K562 (cell line): ENCODE results near the gene ZFHX2. TPM values are rescaled to one million over a fixed set of nuclear protein-coding genes. Genes with fewer than 3 reads are reported as not detected.

Source experiments
- ATAC-seq: fragments of 200-7000 bp; cut with Tn5 transposase; 3 replicates; pipeline ENCODE4 v1.9.1; 2020; ENCODE audit warnings: moderate library complexity
- BruUV-seq: library from RNA; stranded (reverse); fragments of 400-500 nt; replicated peaks from 2 replicates; lab custom pipeline; 2021; lab: Mats Ljungman, UMichigan
- CTCF ChIA-PET: fragments of 300-600 bp; formaldehyde crosslinking; extraction: SDS; loops from one replicate; lab custom pipeline; 2021; ENCODE audit warnings: low intra/inter-chr PET ratio; lab: Yijun Ruan, JAX
- POLR2A ChIA-PET: fragments of 300-600, 350-650 bp; sonication (Branson Sonifier 250); formaldehyde crosslinking; extraction: SDS; loops from one replicate; lab custom pipeline; 2021; ENCODE audit warnings: antibody characterized with exemption, inconsistent platforms; lab: Yijun Ruan, JAX
- DNase-seq, 4 experiments: peaks; one replicate each; pipeline versions ENCODE4 v3.0.0 to v3.0.0-alpha.2; 2011 to 2018; ENCODE audit warnings: low spot score in 3 of 4, mixed read lengths in 3 of 4; ENCODE audit errors: extremely low read depth in 1 of 4
- FAIRE-seq: peaks from 2 replicates; lab custom pipeline; 2011; peaks lifted over from hg19 to GRCh38; lab: Jason Lieb, UNC
- H2AFZ ChIP-seq: 2 replicates; pipeline ENCODE4 v1.6.0; 2011; ENCODE audit warnings: low read depth, low read length, control low read depth, inconsistent platforms
- H3K27ac ChIP-seq: fragments of 200-600 bp; 3 replicates; pipeline ENCODE4 v1.8.0; 2011; ENCODE audit warnings: low read depth, mild to moderate bottlenecking, control low read depth, inconsistent platforms, low read length, moderate library complexity, mixed read lengths; ENCODE audit errors: extremely low read depth
- H3K27me3 ChIP-seq, 2 experiments: fragments of 300-600 bp in 1 of 2; 2 replicates in 1 of 2; 3 replicates in 1 of 2; pipeline versions ENCODE4 v1.6.0 to v1.8.0; 2011; ENCODE audit warnings: inconsistent platforms in 2 of 2, low read length in 2 of 2, mild to moderate bottlenecking in 1 of 2, mixed read lengths in 1 of 2, moderate library complexity in 1 of 2; ENCODE audit not compliant: control insufficient read depth in 2 of 2, insufficient read depth in 2 of 2
- H3K36me3 ChIP-seq: fragments of 300-600 bp; 3 replicates; pipeline ENCODE4 v1.8.0; 2011; ENCODE audit warnings: mild to moderate bottlenecking, low read length, inconsistent platforms; ENCODE audit not compliant: control insufficient read depth, insufficient read depth
- H3K4me1 ChIP-seq, 2 experiments: fragments of 200-600 bp in 1 of 2; replicated peaks in 1 of 2; 2 replicates in 1 of 2; 3 replicates in 1 of 2; pipeline versions ENCODE4 v1.5.1 to v1.8.0; 2011; ENCODE audit warnings: inconsistent platforms in 2 of 2, low read length in 2 of 2, mild to moderate bottlenecking in 1 of 2, mixed read lengths in 1 of 2, moderate library complexity in 1 of 2; ENCODE audit not compliant: control insufficient read depth in 2 of 2, insufficient read depth in 2 of 2
- H3K4me2 ChIP-seq: 2 replicates; pipeline ENCODE4 v1.6.1; 2011; ENCODE audit warnings: low read length, control low read depth, inconsistent platforms, mixed read lengths; ENCODE audit not compliant: insufficient read depth
- H3K4me3 ChIP-seq: fragments of 200-600 bp; sonication (generic), shearing (Covaris generic); 2 replicates; pipeline ENCODE4 v1.5.1; 2016; ENCODE audit warnings: control low read depth, inconsistent platforms
- H3K79me2 ChIP-seq: fragments of 200-600 bp; 3 replicates; pipeline ENCODE4 v1.8.0; 2011; ENCODE audit warnings: low read length, inconsistent platforms; ENCODE audit not compliant: control insufficient read depth, insufficient read depth
- H3K9ac ChIP-seq, 2 experiments: 2 replicates each; pipeline versions ENCODE4 v1.6.0 to v1.6.1; 2011; ENCODE audit warnings: low read depth in 2 of 2, low read length in 2 of 2, control low read depth in 1 of 2, inconsistent platforms in 1 of 2, mild to moderate bottlenecking in 1 of 2, mixed read lengths in 1 of 2; ENCODE audit not compliant: insufficient read depth in 1 of 2
- H3K9me1 ChIP-seq: one replicate; pipeline ENCODE4 v1.6.0; 2011; ENCODE audit warnings: inconsistent platforms, mild to moderate bottlenecking, low read length, moderate library complexity; ENCODE audit not compliant: control insufficient read depth, insufficient read depth
- H3K9me3 ChIP-seq: replicated peaks from 2 replicates; pipeline ENCODE4 v1.5.1; 2011; ENCODE audit warnings: low read depth, low read length, inconsistent platforms; ENCODE audit not compliant: control insufficient read depth, insufficient read depth
- H4K20me1 ChIP-seq: replicated peaks from 2 replicates; pipeline ENCODE4 v1.6.1; 2011; ENCODE audit warnings: low read length, inconsistent platforms, mixed read lengths; ENCODE audit not compliant: control insufficient read depth, insufficient read depth
- KDM1A ChIP-seq, 2 experiments: fragments of 450-650 bp; IDR thresholded peaks; 2 replicates each; pipeline ENCODE4 v1.6.1; 2016; ENCODE audit warnings: mild to moderate bottlenecking in 2 of 2
- NR2C1 ChIP-seq, 2 experiments: fragments of 450-650 bp; IDR thresholded peaks; 2 replicates each; pipeline ENCODE4 v1.6.1; 2017; ENCODE audit warnings: mild to moderate bottlenecking in 2 of 2, antibody characterized with exemption in 1 of 2, inconsistent platforms in 1 of 2, missing compliant biosample characterization in 1 of 2, missing genetic modification characterization in 1 of 2
- RFX1 ChIP-seq: fragments of 450-650 bp; IDR thresholded peaks from 2 replicates; pipeline ENCODE4 v1.6.1; 2016; ENCODE audit warnings: mild to moderate bottlenecking, moderate library complexity
- ZNF212 ChIP-seq: fragments of 450-650 bp; formaldehyde crosslinking; IDR thresholded peaks from 2 replicates; pipeline ENCODE4 v1.4.0; 2020; ENCODE audit warnings: mild to moderate bottlenecking
- ZNF324 ChIP-seq: fragments of 250-450 bp; sonication (Bioruptor Pico); IDR thresholded peaks from 2 replicates; pipeline ENCODE4 v1.4.0; 2020; ENCODE audit warnings: mild to moderate bottlenecking
- ZNF444 ChIP-seq: fragments of 250-450 bp; sonication (Bioruptor Pico); IDR thresholded peaks from 2 replicates; pipeline ENCODE4 v1.4.0; 2020; ENCODE audit warnings: mild to moderate bottlenecking, moderate library complexity
- WGBS: fragments of 100-300 bp; shearing (Covaris generic); methylation state at CpG from one replicate; pipeline ENCODE4 v1.1.6; 2016; ENCODE audit warnings: low coverage, mixed read lengths; ENCODE audit not compliant: insufficient coverage; ENCODE audit errors: missing lambda C conversion rate; 5-methylcytosine and 5-hydroxymethylcytosine counted together
- in situ Hi-C: fragments of 300-500 bp; cut with MboI; formaldehyde crosslinking; loops from 4 replicates; pipeline ENCODE4 v1.15.0; 2018; ENCODE audit warnings: inconsistent platforms, mixed read lengths
- intact Hi-C: fragments of 100-400 bp; cut with micrococcal nuclease; formaldehyde crosslinking; loops from 2 replicates; pipeline ENCODE4 v1.14.2; 2022
- polyA plus RNA-seq, 8 experiments: library from polyadenylated mRNA; depleted of rRNA in 4 of 8; stranded (reverse) in 5 of 8; unstranded in 3 of 8; fragments of >200 nt; fragmentation: Nextera tagmentation in 2 of 8; fragmentation: Illumina TruSeq in 1 of 8; extraction: Ambion mirVana in 2 of 8; extraction: Trizol in 1 of 8; gene quantifications; 2 replicates each; pipeline versions ENCODE4 v1.2.1 to v1.2.3, GENCODE V29; 2011 to 2014; ENCODE audit warnings: inconsistent platforms in 1 of 8, missing spikeins in 1 of 8
- total RNA-seq, 7 experiments: library from RNA; depleted of rRNA in 6 of 7; stranded (reverse); fragments of >200 nt in 6 of 7; fragmentation: Illumina TruSeq in 2 of 7; extraction: Trizol in 2 of 7; gene quantifications; 2 replicates each; pipeline versions ENCODE4 v1.2.1 to v1.2.3, GENCODE V29; 2011 to 2021; ENCODE audit warnings: low replicate concordance in 1 of 7
- TF ChIP-seq, protein P1 (sequence below): fragments of 250-450 bp; sonication (Bioruptor Pico); IDR thresholded peaks from 2 replicates; pipeline ENCODE4 v1.5.0; 2020; ENCODE audit warnings: mild to moderate bottlenecking, borderline replicate concordance
- TF ChIP-seq, protein P2 (sequence below): sonication (generic); formaldehyde crosslinking; IDR thresholded peaks from 2 replicates; pipeline ENCODE4 v1.8.0; 2022; ENCODE audit warnings: mild to moderate bottlenecking, missing genetic modification reagents
- TF ChIP-seq, protein P3 (sequence below): IDR thresholded peaks from 2 replicates; pipeline ENCODE4 v1.6.1; 2016; ENCODE audit warnings: missing genetic modification characterization, missing compliant biosample characterization

Gene ZFHX2
- total and polyA plus RNA-seq, 9 of the 15 experiments (the other 6 are each of a cell fraction or from before 2014, with no cell fraction given): 0.06 to 0.11 (median 0.11) TPM; not detected in 4

DNA sequence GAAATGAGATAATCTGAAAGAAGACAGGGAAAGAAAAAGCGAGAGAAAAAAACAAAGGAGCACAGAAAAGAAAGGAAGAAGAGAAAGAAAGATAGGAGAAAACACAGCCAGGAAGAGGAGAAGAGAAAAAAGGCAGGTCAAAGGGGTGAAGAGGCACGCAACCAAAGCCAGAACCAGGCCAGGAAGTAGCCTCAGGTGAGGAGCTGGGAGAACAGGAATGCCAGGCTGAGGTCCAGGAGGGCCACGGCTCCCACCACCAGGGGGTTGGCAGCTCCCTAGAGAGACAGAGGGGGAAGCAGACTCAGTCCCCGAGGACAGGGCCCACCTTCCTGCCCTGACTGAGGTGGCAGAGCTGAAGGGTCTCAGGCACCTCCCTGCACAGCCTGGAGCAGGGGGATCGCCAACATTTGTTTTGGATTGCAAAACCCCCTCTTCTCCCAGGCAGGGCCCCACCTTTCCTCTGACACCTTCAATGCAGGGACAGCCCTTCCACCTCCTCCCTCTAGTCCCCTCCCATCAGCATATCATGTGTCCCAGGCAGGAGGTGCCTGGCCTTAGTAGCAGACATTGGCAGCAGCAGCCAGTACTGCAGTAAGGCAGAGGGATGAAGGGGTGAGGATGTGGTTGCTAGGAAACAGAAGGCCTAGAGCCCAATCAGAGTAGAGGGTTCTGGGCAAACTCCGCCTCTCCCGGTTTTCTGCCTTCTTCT is 18.0 kb upstream of the ZFHX2 start:
- H3K79me2 ChIP-seq: peaks cover 10% of the 10 kb centered on the region; the same call in 2 of the 3 replicates
- H3K4me1 ChIP-seq: peaks cover 12 to 36% of the 10 kb centered on the region in 2 experiments; a peak in 4 of 5 replicates
- 59% methylated on average over 5 of the region's 7 CpGs for WGBS
- intact Hi-C loops (no loop called here), in situ Hi-C loops (loop anchor here (10.0 kb wide), 1 partner anchor 305 kb away; no protein-coding TSS in a partner anchor)
- H3K27ac ChIP-seq: no peak overlapping the region
- no peak overlapping the region for H2AFZ ChIP-seq
- no peak overlapping the region for H3K4me3 ChIP-seq
- ATAC-seq (peak; percentile 7; the same call in 2 of the 3 replicates), DNase-seq (peak in 3 of 4 experiments; percentile 24 to 39 (median 29)), FAIRE-seq (peak; percentile 37)
- POLR2A ChIA-PET: interaction anchor here (0.6 kb wide), 1 partner anchor 317 kb away, joined by 4 read pairs; no protein-coding TSS in a partner anchor
- peaks cover 16% of the 10 kb centered on the region; the same call in 1 of the 3 replicates for H3K36me3 ChIP-seq
- no peaks in the 10 kb centered on the region for H3K9me1 ChIP-seq
- peak overlapping the region in 1 of 2 experiments; percentile 58; a peak in 2 of 4 replicates for H3K9ac ChIP-seq
- H3K9me3 ChIP-seq: no peaks in the 10 kb centered on the region; the same call in 1 of the 2 replicates
- no peak overlapping the region for H3K4me2 ChIP-seq
- no TSS peak for BruUV-seq
- no peaks in the 10 kb centered on the region for H4K20me1 ChIP-seq
- CTCF ChIA-PET: interaction anchor here (0.7 kb wide), 1 partner anchor 19 kb away, joined by 3 read pairs; no protein-coding TSS in a partner anchor
- no peaks in the 10 kb centered on the region for H3K27me3 ChIP-seq
- TF ChIP-seq NR2C1 (IDR thresholded peaks at IDR 0.05) (no peak), NR2C1 (tag; IDR thresholded peaks at IDR 0.05) (no peak), KDM1A (IDR thresholded peaks at IDR 0.05) (0 out of 4 replicates have a peak, but pooled peaks of 1 of the 2 experiments have one; percentile 9), ZNF212 (no peak), RFX1 (peak; percentile 73), ZNF444 (CRISPR knock-in tag) (no peak), ZNF324 (CRISPR knock-in tag) (no peak)
- TF ChIP-seq, protein P1, sequence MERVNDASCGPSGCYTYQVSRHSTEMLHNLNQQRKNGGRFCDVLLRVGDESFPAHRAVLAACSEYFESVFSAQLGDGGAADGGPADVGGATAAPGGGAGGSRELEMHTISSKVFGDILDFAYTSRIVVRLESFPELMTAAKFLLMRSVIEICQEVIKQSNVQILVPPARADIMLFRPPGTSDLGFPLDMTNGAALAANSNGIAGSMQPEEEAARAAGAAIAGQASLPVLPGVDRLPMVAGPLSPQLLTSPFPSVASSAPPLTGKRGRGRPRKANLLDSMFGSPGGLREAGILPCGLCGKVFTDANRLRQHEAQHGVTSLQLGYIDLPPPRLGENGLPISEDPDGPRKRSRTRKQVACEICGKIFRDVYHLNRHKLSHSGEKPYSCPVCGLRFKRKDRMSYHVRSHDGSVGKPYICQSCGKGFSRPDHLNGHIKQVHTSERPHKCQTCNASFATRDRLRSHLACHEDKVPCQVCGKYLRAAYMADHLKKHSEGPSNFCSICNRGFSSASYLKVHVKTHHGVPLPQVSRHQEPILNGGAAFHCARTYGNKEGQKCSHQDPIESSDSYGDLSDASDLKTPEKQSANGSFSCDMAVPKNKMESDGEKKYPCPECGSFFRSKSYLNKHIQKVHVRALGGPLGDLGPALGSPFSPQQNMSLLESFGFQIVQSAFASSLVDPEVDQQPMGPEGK: no peak
- TF ChIP-seq, protein P2, sequence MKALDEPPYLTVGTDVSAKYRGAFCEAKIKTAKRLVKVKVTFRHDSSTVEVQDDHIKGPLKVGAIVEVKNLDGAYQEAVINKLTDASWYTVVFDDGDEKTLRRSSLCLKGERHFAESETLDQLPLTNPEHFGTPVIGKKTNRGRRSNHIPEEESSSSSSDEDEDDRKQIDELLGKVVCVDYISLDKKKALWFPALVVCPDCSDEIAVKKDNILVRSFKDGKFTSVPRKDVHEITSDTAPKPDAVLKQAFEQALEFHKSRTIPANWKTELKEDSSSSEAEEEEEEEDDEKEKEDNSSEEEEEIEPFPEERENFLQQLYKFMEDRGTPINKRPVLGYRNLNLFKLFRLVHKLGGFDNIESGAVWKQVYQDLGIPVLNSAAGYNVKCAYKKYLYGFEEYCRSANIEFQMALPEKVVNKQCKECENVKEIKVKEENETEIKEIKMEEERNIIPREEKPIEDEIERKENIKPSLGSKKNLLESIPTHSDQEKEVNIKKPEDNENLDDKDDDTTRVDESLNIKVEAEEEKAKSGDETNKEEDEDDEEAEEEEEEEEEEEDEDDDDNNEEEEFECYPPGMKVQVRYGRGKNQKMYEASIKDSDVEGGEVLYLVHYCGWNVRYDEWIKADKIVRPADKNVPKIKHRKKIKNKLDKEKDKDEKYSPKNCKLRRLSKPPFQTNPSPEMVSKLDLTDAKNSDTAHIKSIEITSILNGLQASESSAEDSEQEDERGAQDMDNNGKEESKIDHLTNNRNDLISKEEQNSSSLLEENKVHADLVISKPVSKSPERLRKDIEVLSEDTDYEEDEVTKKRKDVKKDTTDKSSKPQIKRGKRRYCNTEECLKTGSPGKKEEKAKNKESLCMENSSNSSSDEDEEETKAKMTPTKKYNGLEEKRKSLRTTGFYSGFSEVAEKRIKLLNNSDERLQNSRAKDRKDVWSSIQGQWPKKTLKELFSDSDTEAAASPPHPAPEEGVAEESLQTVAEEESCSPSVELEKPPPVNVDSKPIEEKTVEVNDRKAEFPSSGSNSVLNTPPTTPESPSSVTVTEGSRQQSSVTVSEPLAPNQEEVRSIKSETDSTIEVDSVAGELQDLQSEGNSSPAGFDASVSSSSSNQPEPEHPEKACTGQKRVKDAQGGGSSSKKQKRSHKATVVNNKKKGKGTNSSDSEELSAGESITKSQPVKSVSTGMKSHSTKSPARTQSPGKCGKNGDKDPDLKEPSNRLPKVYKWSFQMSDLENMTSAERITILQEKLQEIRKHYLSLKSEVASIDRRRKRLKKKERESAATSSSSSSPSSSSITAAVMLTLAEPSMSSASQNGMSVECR (CRISPR knock-in tag): no peak
- TF ChIP-seq, protein P3, sequence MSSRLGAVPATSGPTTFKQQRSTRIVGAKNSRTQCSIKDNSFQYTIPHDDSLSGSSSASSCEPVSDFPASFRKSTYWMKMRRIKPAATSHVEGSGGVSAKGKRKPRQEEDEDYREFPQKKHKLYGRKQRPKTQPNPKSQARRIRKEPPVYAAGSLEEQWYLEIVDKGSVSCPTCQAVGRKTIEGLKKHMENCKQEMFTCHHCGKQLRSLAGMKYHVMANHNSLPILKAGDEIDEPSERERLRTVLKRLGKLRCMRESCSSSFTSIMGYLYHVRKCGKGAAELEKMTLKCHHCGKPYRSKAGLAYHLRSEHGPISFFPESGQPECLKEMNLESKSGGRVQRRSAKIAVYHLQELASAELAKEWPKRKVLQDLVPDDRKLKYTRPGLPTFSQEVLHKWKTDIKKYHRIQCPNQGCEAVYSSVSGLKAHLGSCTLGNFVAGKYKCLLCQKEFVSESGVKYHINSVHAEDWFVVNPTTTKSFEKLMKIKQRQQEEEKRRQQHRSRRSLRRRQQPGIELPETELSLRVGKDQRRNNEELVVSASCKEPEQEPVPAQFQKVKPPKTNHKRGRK: peak; percentile 40; the same call in 1 of the 2 replicates
